Measurements from ENCODE around the gene PLAC8.

PLAC8 gene

GRCh38 chr4:83114576-83114975, at the start of gene PLAC8:
Gene PLAC8 (minus strand): TSS chr4:83114729. CDS start chr4:83107921, 6,808 bp downstream.
- DNase-seq (ENCODE audit: low spot score): peak; percentile 72

GRCh38 chr4:83153417-83153816, 38.9 kb upstream of the PLAC8 start:
- DNase-seq (ENCODE audit: low spot score): no peak

- no peak for DNase-seq (ENCODE audit: low spot score)
Observed at GRCh38 chr4:83152746-83153145, 38.2 kb upstream of the PLAC8 start.

DNA sequence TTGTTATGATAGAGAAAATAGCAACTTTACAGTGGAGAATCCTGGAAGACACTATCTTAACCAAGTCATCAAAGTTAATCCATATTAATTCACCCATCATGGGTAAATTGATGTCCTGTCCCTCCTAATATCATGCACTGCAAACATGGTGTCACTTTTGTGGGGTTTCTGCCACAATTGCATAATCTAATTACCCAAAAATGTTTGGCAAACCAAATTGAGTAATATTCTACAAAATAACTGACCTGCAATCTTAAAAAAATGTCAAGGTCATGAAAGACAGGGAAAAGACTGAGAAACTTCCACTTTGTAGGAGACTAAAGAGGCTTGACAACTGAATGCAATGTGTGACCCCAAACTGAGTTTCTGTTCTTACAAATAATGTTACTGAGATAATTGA, 37.1 kb upstream of the PLAC8 start:
- no peak for DNase-seq (ENCODE audit: low spot score)

- no peak for DNase-seq (ENCODE audit: low spot score)
Observed at GRCh38 chr4:83150653-83151330, 36.3 kb upstream of the PLAC8 start.

GRCh38 chr4:83149865-83150652, 35.5 kb upstream of the PLAC8 start:
- no peak for DNase-seq (ENCODE audit: low spot score)

GRCh38 chr4:83146841-83147240, 32.3 kb upstream of the PLAC8 start:
- DNase-seq (ENCODE audit: low spot score): no peak

DNA sequence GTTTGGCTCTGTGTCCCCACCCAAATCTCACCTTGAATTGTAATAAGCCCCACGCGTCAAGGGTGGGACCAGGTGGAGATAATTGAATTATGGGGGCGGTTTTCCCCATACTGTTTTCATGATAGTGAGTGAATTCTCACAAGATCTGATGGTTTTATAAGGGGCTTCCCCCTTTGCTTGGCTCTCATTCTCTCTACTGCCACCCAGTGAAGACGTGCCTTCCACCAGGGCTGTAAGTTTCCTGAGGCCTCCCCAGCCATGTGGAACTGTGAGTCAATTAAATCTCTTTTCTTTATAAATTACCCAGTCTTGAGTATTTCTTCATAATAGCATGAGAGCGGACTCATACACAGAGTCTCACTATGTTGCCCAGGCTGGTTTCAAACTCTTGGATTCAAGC, 31.2 kb upstream of the PLAC8 start:
- DNase-seq (ENCODE audit: low spot score): peak; percentile 16

DNA sequence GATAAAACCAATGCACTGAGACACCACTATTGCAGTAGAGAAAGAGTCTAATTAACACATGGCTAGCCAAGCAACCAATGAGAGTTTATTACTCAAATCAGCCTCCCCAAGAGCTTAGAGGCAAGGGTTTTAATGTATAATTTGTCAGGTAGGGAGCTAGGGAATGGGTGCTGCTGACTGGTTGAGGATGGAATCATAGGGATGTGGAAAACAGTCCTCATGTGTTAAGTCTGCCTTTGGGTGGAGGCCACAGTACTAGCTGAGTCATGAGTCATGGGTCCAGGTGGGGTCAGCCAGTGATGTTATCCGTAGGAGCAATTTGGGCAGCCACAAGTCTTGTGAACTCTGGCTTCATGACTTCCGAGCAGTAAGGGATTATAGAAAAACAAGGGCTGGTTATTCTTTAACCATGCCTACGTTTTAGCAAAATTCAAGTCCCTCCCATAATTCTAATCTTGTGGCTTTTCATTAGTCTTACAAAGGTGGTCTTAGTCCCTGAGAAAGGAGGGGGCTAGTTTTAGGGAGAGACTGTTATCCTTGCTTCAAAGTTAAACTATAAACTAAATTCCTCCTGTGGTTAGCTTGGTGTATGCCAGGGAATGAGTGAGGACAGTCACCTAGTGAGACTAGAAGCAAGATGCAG, 25.1 kb upstream of the PLAC8 start:
- DNase-seq (ENCODE audit: low spot score): no peak

- peak; percentile 38 for DNase-seq (ENCODE audit: low spot score)
Observed at GRCh38 chr4:83138946-83139345, 24.4 kb upstream of the PLAC8 start.

GRCh38 chr4:83132065-83132464, 17.5 kb upstream of the PLAC8 start:
- no peak for DNase-seq (ENCODE audit: low spot score)

DNA sequence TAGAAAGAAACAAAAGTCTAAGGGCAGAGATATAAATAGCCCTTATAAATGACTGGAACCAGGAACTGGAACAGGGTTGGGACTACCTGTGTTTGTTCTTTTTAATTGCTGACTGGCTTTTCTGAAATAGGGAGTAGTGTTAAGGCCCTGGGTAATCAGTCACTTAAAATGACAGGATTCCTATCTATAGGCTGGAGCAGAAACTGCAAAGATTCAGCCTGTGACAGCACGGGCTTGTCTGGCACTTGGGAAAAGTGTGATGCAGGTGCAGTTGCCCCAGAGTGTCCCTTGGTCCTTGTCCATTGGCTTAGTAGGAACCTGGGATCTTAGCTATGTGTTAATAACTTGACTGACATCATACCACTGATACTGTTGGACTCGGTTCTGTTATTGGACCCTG, 14.7 kb upstream of the PLAC8 start:
- no peak for DNase-seq (ENCODE audit: low spot score)

DNA sequence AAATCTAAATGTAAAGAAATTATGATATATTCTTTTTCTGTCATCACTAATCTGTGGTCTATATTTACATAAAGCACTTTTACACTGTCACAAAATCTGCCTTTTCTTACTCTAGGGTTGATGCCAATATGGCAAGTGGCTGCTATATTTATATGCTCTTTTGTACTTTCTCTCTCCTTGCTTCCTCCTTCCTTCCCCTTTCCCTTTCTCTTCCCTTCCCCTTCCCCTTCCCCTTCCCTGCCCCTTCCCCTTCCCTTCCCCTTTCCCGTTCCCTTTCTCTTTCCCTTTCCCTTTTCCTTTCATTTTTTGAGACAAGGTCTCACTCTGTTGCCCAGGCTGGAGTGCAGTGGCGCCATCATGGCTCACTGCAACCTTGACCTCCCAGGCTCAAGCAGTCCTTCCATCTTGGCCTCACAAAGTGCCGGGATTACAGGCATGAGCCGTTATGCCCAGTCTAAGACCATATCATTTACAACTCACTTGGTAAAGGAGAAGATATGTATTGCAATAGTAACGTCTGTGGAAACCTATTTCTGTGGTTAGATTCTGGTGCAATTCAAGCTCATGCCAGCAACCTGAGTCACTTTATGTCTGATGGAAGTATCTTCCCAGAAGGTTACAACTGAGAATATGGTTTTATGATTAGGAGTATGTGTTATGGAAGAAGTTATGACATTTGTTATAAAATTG, 13.9 kb upstream of the PLAC8 start:
- DNase-seq (ENCODE audit: low spot score): no peak

DNA sequence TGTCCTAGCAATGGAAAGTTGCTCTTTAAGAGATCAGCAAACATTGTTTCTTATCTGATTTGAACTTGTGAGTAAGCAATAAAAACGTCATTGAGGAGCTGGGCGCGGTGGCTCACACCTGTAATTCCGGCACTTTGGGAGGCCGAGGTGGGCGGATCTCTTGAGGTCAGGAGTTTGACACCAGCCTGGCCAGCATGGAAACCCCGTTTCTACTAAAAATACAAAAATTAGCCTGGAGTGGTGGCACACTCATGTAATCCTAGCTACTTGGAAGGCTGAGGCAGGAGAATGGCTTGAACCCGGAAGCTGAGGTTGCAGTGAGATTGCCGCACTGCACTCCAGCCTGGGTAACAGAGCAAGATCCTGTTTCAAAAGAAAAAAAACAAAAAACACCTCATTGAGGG, 11.2 kb upstream of the PLAC8 start:
- peak; percentile 53 for DNase-seq (ENCODE audit: low spot score)

DNA sequence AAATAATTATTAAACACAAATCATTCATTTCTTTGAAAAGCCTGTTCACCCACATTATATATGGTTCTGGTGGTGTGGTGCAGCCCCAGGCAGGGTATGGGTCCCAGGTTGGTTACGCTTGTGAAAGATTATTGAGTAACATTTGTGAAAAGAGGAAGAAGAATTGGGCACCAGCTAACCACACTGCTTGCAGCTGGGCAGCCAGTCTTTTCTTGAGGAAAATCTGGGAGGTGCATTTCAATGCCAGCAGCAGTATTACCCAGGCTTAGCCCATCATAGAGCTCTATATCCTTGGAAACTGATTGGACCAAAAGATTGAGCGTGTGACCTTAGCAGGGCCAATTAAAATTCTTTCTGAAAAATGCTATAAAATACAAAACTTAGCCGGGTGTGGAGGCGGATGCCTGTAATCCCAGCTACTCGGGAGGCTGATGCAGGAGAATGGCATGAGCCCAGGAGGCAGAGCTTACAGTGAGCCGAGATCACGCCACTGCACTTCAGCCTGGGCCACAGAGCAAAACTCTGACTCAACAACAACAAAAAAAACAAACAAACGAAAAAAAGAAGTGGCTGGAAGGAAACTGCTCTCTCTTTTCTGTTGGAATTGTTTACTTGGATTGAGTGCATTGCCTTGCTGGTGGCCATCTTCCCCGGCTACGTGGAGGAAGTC, 9.7 kb upstream of the PLAC8 start:
- DNase-seq (ENCODE audit: low spot score): no peak

DNA sequence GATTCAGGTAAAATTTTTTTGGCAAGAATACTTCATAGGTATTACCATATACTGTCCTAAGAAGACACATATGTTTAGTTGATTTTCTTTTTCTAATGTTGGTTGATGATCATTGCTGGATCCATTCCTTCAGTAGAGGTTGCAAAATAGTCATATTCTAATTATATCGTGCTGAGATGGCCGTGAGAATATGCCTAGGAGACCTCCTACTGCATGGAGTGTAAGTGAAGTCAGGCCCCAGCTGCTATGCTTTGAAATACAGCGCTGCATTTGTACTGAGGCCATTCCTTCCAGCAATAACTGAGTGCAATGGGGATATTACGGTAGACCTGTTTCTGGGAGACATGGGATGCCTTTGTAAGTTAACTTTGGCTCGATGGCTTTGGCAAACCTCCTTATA, 6.7 kb upstream of the PLAC8 start:
- DNase-seq (ENCODE audit: low spot score): no peak

- no peak for DNase-seq (ENCODE audit: low spot score)
Observed at GRCh38 chr4:83118869-83119268, 4.3 kb upstream of the PLAC8 start.

GRCh38 chr4:83115656-83116285, 1.2 kb upstream of the PLAC8 start:
- no peak for DNase-seq (ENCODE audit: low spot score)

DNA sequence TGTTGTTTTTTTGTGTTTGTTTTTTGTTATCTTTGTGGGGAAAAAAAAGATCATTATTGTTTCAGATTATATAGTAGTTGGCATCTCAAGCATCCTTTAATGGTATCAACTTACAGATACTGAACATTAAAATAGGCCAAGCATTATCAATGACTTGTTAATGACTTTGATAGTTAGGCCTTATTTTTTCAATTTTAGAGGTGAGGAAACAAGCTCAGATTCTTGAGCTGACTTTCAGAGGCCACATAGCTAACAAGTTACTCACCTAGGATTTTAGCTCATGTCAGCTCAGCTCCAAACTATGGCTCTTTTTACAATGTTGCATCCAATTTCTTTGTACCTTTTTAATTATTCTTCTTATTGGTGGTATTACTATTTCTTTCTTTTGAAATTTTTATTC, 471 bp upstream of the PLAC8 start:
- DNase-seq (ENCODE audit: low spot score): no peak

- no peak for DNase-seq (ENCODE audit: low spot score)
Observed at GRCh38 chr4:83113429-83113786, 1.1 kb downstream of the PLAC8 start.

DNA sequence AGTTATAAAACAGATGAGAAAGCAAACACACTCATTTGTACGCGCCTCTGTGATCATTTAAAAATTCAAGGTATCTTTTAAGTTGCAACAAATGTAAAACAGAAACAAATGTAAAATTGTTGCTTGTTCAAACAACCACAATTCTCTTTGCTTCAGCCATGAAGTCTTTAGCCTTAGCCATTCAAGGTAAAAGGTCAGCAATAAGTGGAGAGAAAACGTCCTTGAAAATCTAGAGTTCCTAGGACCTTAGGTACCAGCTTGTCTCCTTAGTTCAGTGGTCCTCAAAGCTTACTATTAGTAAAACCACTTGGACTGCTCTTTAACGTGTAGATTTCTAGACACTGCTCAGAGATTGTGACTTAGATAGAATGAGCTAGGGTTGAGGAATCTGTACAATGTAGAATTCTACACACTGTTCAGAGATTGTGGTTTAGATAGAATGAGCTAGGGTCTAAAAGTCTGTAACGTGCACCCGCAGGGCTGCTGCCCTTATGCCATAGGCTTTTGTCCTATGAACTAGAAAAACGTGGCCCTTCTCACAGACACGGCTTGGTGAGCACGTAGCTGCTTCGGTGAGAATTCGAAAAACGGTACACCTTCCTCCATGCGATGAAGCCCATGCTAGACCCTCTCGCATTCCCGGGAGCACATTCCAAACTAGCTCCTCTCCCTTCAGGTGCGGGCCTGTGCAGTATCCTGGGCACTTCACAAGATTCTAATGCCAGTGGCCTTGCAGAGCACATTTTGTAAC, 1.7 kb downstream of the PLAC8 start:
- peak; percentile 24 for DNase-seq (ENCODE audit: low spot score)

Measured in CD4-positive, alpha-beta T cell treated with Interleukin-15 for 4 hours (primary cell).